ENCODE measurements around the gene FOXJ1. TPM values are rescaled to one million over a fixed set of nuclear protein-coding genes. Genes with fewer than 3 reads are reported as not detected.
A peak's percentile ranks its signal among the peaks of the same experiment; 100 is the strongest.

Gene FOXJ1
- total and polyA plus RNA-seq, 2 of the 4 experiments (the other 2 are of a cell fraction): 0.05 TPM; not detected in 1

DNA sequence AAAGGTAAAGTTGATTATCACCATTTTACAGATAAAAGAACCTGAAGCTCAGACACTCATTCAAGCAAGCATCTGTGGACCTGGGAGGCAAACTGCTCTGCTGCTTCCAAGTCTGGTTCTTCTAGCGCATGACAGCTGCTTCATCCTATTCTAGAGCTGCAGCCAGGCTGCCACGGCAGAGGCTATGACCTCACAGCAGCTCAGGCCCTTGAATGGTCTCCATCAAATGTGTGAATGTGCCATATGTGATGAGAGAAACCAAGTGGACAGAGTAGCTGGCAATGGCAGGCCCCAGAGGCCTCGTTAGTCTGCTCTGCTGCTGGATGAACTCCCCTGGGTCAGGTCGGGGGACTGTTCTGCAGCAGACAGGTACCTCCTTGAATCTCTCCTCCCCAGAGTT lies 30.7 kb upstream of the FOXJ1 start:
- dilution Hi-C loops (cut with HindIII; ENCODE audit: low sequenced_read_pairs, unreplicated experiment) (no loop called here), intact Hi-C loops (cut with micrococcal nuclease) (no loop called here), in situ Hi-C loops (cut with MboI; ENCODE audit: low sequenced_read_pairs) (no loop called here)
- Histone ChIP-seq H3K27me3 (ENCODE audit: control insufficient read depth, insufficient read depth, low read length) (peaks cover 2% of the 10 kb centered on the region; the same call in 1 of the 2 replicates), H3K4me1 (ENCODE audit: control insufficient read depth, insufficient read depth, low read length) (no peaks in the 10 kb centered on the region), H3K56ac (ENCODE audit: extremely low read depth, insufficient read depth, low read length) (no peak overlapping the region), H3K9ac (ENCODE audit: low read depth, low read length) (no peak overlapping the region), H4K20me1 (ENCODE audit: insufficient read depth, low read length) (no peaks in the 10 kb centered on the region), H4K91ac (ENCODE audit: insufficient read depth, low read depth, low read length) (no peak overlapping the region), H3K14ac (replicated peaks; ENCODE audit: low read depth, low read length) (no peak overlapping the region), H2AK5ac (ENCODE audit: low read depth, low read length) (no peak overlapping the region), H3K79me1 (ENCODE audit: low read depth in 1 of 2, low read length in 2 of 2) (no peaks in the 10 kb centered on the region), H2BK15ac (ENCODE audit: low read depth, low read length) (no peak overlapping the region), H3K9me3 (ENCODE audit: control insufficient read depth, insufficient read depth, low read length) (no peaks in the 10 kb centered on the region), H4K8ac (ENCODE audit: low read depth in 2 of 2, low read length in 2 of 2) (no peak overlapping the region), H3K36me3 (ENCODE audit: control insufficient read depth, insufficient read depth, low read length) (no peaks in the 10 kb centered on the region), H3K4ac (ENCODE audit: low read depth, low read length) (no peak overlapping the region), H2AFZ (replicated peaks; ENCODE audit: low read length, poor library complexity) (no peak overlapping the region), H3K9me1 (ENCODE audit: insufficient read depth, low read length) (0 out of 2 replicates have a peak, but pooled peaks cover 3% of the 10 kb centered on the region), H2BK120ac (ENCODE audit: low read depth, low read length) (no peak overlapping the region), H3K23ac (ENCODE audit: low read depth, low read length) (no peak overlapping the region), H3K18ac (ENCODE audit: low read depth, low read length) (no peak overlapping the region), H3K4me3 (ENCODE audit: insufficient read depth, low read depth, low read length) (no peak overlapping the region), H2AK9ac (replicated peaks; ENCODE audit: low read depth, low read length, poor library complexity) (peak overlapping the region; percentile 65), H3K4me2 (ENCODE audit: low read depth, low read length) (no peak overlapping the region), H4K5ac (ENCODE audit: low read depth, low read length) (no peak overlapping the region), H2BK5ac (ENCODE audit: low read depth, low read length, poor library complexity, severe bottlenecking) (no peak overlapping the region), H3K27ac (ENCODE audit: insufficient read depth, low read length) (no peak overlapping the region), H2BK20ac (ENCODE audit: low read depth, low read length) (no peak overlapping the region)
- ChIA-PET CTCF (no interaction called here), POLR2A (ENCODE audit: unreplicated experiment) (no interaction called here)
- no peak for DNase-seq
- 100% methylated on average over 1 of the region's 4 CpGs; no CpG with 5 or more reads in 1 of the 2 experiments for WGBS, 2 experiments (ENCODE audit: extremely low coverage in 2 of 2, insufficient read length in 1 of 2)
- no TSS peak for BruUV-seq (replicated peaks)
- TF ChIP-seq RAD21 (IDR thresholded peaks at IDR 0.05; ENCODE audit: low read length): no peak
- TF ChIP-seq, protein P1, sequence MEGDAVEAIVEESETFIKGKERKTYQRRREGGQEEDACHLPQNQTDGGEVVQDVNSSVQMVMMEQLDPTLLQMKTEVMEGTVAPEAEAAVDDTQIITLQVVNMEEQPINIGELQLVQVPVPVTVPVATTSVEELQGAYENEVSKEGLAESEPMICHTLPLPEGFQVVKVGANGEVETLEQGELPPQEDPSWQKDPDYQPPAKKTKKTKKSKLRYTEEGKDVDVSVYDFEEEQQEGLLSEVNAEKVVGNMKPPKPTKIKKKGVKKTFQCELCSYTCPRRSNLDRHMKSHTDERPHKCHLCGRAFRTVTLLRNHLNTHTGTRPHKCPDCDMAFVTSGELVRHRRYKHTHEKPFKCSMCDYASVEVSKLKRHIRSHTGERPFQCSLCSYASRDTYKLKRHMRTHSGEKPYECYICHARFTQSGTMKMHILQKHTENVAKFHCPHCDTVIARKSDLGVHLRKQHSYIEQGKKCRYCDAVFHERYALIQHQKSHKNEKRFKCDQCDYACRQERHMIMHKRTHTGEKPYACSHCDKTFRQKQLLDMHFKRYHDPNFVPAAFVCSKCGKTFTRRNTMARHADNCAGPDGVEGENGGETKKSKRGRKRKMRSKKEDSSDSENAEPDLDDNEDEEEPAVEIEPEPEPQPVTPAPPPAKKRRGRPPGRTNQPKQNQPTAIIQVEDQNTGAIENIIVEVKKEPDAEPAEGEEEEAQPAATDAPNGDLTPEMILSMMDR (conservative IDR thresholded peaks at IDR 0.05; ENCODE audit: low read depth, low read length): no peak
- TF ChIP-seq, protein P2, sequence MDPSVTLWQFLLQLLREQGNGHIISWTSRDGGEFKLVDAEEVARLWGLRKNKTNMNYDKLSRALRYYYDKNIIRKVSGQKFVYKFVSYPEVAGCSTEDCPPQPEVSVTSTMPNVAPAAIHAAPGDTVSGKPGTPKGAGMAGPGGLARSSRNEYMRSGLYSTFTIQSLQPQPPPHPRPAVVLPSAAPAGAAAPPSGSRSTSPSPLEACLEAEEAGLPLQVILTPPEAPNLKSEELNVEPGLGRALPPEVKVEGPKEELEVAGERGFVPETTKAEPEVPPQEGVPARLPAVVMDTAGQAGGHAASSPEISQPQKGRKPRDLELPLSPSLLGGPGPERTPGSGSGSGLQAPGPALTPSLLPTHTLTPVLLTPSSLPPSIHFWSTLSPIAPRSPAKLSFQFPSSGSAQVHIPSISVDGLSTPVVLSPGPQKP (IDR thresholded peaks at IDR 0.05; ENCODE audit: borderline replicate concordance, low read depth, low read length): no peak
- no peak for TF ChIP-seq CHD1 (IDR thresholded peaks at IDR 0.05; ENCODE audit: low read depth, low read length)
- TF ChIP-seq NFE2L2 (IDR thresholded peaks at IDR 0.05; ENCODE audit: low read depth, low read length): no peak
- TF ChIP-seq BHLHE40 (IDR thresholded peaks at IDR 0.05; ENCODE audit: low read depth, low read length): no peak
- TF ChIP-seq MAZ (IDR thresholded peaks at IDR 0.05; ENCODE audit: borderline replicate concordance, low read depth, low read length): no peak
- TF ChIP-seq MXI1 (IDR thresholded peaks at IDR 0.05; ENCODE audit: borderline replicate concordance, low read depth, low read length): no peak
- TF ChIP-seq CEBPB (IDR thresholded peaks at IDR 0.05; ENCODE audit: low read depth, low read length): no peak
- no peak for TF ChIP-seq SMC3 (IDR thresholded peaks at IDR 0.05; ENCODE audit: low read depth, low read length)
- TF ChIP-seq POLR2A (IDR thresholded peaks at IDR 0.05; ENCODE audit: low read depth, low read length): no peak
- TF ChIP-seq, protein P3, sequence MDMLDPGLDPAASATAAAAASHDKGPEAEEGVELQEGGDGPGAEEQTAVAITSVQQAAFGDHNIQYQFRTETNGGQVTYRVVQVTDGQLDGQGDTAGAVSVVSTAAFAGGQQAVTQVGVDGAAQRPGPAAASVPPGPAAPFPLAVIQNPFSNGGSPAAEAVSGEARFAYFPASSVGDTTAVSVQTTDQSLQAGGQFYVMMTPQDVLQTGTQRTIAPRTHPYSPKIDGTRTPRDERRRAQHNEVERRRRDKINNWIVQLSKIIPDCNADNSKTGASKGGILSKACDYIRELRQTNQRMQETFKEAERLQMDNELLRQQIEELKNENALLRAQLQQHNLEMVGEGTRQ (IDR thresholded peaks at IDR 0.05; ENCODE audit: low read depth, low read length): no peak
- no peak for TF ChIP-seq MAFK (IDR thresholded peaks at IDR 0.05; ENCODE audit: low read depth, low read length)
- no peak for TF ChIP-seq FOS (IDR thresholded peaks at IDR 0.05; ENCODE audit: low read depth, low read length)
- ATAC-seq (ENCODE audit: low read depth): no peak

Measured in IMR-90 (cell line).